ENCODE measurements around the gene SPRY4.
"Not testable (repeated sequence)": the region's sequence is repeated elsewhere in the genome, so short reads cannot be mapped to it uniquely, and the experiment has no call there.

The SPRY4 gene

DNA sequence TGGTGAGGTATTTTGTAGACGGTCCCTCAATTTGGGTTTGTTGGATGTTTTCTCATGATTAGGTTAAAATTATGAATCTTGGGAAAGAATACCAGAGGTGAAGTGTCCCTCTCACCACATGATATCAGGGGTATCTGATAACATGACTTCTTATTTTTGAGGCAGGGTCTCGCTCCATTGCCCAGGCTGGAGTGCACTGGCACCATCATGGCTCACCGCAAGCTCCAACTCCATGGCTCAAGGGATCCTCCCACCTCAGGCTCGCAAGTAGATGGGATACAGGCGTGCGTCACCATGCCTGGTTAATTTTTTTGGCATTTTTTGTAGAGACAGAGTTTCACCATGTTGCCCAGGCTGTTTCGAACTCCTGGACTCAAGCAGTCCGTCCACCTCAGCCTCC, 24.1 kb downstream of the SPRY4 start:
- in situ Hi-C loops (cut with MboI; ENCODE audit: low sequenced_read_pairs, unreplicated experiment) = no loop called here
- TF ChIP-seq, protein P1, sequence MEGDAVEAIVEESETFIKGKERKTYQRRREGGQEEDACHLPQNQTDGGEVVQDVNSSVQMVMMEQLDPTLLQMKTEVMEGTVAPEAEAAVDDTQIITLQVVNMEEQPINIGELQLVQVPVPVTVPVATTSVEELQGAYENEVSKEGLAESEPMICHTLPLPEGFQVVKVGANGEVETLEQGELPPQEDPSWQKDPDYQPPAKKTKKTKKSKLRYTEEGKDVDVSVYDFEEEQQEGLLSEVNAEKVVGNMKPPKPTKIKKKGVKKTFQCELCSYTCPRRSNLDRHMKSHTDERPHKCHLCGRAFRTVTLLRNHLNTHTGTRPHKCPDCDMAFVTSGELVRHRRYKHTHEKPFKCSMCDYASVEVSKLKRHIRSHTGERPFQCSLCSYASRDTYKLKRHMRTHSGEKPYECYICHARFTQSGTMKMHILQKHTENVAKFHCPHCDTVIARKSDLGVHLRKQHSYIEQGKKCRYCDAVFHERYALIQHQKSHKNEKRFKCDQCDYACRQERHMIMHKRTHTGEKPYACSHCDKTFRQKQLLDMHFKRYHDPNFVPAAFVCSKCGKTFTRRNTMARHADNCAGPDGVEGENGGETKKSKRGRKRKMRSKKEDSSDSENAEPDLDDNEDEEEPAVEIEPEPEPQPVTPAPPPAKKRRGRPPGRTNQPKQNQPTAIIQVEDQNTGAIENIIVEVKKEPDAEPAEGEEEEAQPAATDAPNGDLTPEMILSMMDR (IDR thresholded peaks at IDR 0.05; ENCODE audit: borderline replicate concordance, control extremely low read depth, extremely low read depth, insufficient read depth, missing control alignments) = no peak
- DNase-seq (ENCODE audit: low spot score) = no peak

DNA sequence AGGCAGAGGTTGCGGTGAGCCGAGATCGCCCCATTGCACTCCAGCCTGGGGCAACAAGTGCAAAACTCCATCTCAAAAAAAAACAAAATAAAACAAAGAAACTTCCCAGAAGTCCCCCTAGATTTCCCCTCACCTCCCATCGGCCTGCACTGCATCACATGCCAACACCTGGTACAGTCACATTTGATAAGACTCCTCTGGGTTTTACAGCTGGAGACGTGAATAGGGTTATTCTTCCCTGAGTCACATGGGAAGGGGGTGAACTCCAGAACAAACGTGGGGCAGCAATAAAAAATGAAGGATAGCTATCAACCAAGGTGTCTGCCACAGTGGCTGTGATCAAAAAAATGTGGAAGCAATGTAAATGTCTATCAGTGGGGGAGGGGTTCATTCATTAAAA, 26.0 kb downstream of the SPRY4 start:
- in situ Hi-C loops (cut with MboI; ENCODE audit: low sequenced_read_pairs, unreplicated experiment) = no loop called here
- no peak for DNase-seq (ENCODE audit: low spot score)
- TF ChIP-seq, protein P1 (IDR thresholded peaks at IDR 0.05; ENCODE audit: borderline replicate concordance, control extremely low read depth, extremely low read depth, insufficient read depth, missing control alignments) = no peak

DNA sequence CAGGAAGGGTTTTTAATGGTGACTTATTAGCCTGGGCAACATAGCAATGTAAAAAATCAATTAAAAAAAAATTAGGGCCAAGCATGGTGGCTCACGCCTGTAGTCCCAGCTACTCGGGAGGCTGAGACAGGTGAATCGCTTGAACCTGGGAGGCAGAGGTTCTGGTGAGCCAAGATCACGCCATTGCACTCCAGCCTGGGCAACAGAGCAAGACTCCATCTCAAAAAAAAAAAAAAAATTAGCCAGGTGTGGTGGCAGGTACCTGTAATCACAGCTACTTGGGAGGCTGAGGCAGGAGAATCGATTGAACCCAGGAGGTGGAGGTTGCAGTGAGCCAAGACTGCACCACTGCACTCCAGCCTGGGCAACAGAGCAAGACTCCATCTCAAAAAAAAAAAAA, 27.0 kb downstream of the SPRY4 start:
- DNase-seq (ENCODE audit: low spot score); in situ Hi-C loops (cut with MboI; ENCODE audit: low sequenced_read_pairs, unreplicated experiment): not testable (repeated sequence)

DNA sequence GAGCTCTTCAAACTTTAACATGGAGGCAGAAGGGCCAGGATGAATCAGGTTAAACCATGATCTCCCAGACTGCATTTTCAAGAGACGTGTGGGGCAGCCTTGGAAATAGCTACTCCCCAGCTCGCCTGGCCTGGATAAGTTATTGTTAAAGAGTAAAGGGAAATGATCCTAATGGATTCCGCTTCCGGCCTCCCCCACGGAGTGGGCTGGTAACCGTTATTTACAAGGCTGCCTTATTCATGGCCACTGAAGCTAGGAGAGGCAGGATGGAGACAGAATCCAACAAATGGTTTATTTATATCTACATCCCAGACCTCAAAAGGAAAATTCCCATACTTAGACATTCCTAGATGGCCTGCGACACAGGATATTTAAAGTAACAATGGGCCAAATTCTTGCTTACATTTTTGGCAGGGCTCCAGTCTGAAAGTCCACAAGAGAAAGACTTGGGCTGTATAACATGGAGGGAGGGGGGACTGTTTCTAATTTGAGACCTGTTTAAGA, 27.9 kb downstream of the SPRY4 start:
- TF ChIP-seq, protein P1 (IDR thresholded peaks at IDR 0.05; ENCODE audit: borderline replicate concordance, control extremely low read depth, extremely low read depth, insufficient read depth, missing control alignments) = no peak
- in situ Hi-C loops (cut with MboI; ENCODE audit: low sequenced_read_pairs, unreplicated experiment) = no loop called here
- no peak for DNase-seq (ENCODE audit: low spot score)

DNA sequence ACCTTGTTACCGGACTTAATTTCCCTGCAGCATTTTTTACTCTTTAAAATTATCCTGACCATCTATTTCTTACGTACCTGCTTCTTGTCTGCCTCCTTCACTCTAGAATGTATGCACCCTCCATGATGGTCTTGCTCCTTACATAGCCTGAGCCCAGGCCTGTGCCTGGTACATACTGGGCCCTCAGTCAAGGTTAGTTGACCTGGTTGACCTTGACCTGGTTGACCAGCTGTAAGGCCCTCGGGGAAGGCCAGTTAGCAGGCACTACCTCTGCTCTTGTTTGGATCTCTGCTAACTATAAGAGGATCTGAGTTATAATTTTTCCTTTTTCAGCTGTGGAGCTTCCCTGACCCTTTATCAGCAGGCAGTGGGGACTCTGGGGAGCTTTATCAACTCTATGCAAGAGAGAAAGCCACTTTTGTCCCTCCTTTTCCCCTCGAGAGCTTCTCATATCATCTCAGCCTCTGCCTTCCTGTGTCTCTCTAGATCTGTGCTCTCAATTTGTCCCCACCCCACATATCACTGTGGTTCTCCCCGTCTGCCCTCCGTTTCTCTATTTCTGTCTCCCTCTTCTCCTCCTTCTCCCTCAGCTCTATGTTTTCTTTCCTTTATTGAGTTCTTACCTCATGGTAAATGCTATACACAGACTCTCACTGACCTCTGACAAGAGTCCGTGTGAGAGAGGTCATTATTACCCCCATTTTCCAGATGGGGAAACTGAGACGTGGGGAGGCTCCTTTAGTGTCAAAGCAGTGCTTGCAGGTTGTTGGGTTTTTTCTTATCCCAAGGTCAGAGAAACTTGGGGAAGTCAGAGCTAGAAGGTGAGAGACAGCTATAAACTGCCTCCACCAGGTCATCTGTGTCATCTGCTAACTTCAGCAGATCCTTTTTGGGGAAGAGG, 28.6 kb downstream of the SPRY4 start:
- in situ Hi-C loops (cut with MboI; ENCODE audit: low sequenced_read_pairs, unreplicated experiment) = no loop called here
- TF ChIP-seq, protein P1 (IDR thresholded peaks at IDR 0.05; ENCODE audit: borderline replicate concordance, control extremely low read depth, extremely low read depth, insufficient read depth, missing control alignments) = no peak
- DNase-seq (ENCODE audit: low spot score) = no peak

DNA sequence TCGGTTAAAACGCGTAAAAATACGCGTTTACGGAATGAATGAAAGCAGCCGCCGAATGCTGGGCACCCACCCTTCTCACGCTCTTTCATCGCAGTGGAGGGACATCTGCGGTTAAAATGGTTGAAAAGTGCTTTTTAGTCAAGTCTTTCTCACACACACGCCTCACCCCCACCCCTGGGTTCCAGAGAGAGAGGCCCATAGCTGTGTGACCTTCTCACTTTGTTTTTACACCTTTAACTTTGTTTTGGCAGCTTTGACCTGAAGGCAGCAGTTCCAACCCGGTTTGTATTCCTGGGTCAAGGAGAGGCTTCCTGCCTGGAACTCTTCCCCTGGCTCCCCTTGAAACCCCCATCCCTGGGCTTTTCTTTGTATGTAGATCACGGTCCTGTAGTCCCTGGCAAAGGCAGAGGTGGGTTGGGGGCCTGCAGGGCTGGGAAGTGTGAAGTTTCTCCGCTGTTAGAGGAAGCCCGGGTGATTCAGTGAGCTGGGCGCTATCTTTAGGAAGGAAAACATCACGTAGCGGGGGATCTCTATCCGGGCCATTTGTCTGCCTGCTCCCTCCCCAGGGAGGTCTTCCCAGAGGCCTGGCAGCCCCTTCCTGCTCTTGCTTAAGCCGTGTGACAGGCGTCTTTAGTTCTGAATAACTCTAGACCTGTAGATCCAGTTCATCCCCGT, 29.6 kb downstream of the SPRY4 start:
- no peak for DNase-seq (ENCODE audit: low spot score)
- in situ Hi-C loops (cut with MboI; ENCODE audit: low sequenced_read_pairs, unreplicated experiment) = no loop called here

More for the DNA sequence above, 29.6 kb downstream of the SPRY4 start:
- TF ChIP-seq, protein P1 (IDR thresholded peaks at IDR 0.05; ENCODE audit: borderline replicate concordance, control extremely low read depth, extremely low read depth, insufficient read depth, missing control alignments) = no peak
